GM12873 (cell line): ENCODE measurements around the gene ESRRB.
A peak's percentile ranks its signal among the peaks of the same experiment; 100 is the strongest.

Source experiments
- TF ChIP-seq, protein P1 (sequence below): IDR thresholded peaks from 2 replicates; pipeline ENCODE4 v1.5.1; 2012; ENCODE audit warnings: low read depth, mild to moderate bottlenecking, moderate library complexity, low read length, control low read depth; ENCODE audit not compliant: insufficient read depth; ENCODE audit errors: missing control alignments

ESRRB gene

DNA sequence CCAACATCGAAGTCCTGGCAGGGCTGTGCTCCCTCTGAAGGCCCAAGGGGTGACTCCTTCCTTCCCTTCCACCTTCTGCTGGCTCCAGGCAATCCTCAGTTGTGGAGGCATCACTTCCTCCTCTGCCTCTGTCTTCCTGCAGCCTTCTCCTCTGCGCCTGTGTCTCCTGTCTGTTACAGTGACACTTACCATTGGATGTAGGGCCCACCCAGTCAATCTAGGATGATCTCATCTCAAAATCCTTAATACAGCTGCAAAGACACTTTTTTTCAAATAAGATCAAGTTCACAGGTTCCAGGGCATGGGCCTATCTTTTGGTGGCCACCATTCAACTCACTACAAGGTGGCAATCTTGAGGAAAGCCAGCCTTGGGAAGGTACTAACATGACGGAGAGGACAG is 155.1 kb downstream of the ESRRB start:
- TF ChIP-seq, protein P1, sequence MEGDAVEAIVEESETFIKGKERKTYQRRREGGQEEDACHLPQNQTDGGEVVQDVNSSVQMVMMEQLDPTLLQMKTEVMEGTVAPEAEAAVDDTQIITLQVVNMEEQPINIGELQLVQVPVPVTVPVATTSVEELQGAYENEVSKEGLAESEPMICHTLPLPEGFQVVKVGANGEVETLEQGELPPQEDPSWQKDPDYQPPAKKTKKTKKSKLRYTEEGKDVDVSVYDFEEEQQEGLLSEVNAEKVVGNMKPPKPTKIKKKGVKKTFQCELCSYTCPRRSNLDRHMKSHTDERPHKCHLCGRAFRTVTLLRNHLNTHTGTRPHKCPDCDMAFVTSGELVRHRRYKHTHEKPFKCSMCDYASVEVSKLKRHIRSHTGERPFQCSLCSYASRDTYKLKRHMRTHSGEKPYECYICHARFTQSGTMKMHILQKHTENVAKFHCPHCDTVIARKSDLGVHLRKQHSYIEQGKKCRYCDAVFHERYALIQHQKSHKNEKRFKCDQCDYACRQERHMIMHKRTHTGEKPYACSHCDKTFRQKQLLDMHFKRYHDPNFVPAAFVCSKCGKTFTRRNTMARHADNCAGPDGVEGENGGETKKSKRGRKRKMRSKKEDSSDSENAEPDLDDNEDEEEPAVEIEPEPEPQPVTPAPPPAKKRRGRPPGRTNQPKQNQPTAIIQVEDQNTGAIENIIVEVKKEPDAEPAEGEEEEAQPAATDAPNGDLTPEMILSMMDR = no peak

DNA sequence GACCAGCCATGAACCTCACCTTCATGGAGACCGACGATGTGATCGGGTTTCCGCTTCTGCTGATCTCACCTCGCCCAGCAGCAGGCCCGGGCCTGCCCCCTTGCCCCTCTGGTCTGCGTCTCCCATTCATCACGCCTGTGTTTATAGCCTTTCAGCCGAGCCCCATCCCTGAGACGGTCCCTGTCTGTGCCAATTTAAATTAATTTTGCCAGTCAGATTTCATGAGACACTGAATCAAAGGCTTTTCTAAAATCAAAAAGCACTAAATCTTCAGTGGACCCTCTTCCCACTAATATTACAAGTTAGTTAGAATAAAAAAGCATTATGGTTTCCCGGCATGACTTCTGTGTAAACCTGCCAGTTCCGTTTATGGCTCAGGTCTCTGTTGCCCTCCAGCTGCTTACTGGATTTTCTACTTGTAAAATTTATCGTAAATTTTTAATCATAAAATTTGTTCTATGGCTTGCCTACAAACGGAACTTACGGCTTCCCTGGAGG is 155.9 kb downstream of the ESRRB start:
- TF ChIP-seq, protein P1 = no peak

DNA sequence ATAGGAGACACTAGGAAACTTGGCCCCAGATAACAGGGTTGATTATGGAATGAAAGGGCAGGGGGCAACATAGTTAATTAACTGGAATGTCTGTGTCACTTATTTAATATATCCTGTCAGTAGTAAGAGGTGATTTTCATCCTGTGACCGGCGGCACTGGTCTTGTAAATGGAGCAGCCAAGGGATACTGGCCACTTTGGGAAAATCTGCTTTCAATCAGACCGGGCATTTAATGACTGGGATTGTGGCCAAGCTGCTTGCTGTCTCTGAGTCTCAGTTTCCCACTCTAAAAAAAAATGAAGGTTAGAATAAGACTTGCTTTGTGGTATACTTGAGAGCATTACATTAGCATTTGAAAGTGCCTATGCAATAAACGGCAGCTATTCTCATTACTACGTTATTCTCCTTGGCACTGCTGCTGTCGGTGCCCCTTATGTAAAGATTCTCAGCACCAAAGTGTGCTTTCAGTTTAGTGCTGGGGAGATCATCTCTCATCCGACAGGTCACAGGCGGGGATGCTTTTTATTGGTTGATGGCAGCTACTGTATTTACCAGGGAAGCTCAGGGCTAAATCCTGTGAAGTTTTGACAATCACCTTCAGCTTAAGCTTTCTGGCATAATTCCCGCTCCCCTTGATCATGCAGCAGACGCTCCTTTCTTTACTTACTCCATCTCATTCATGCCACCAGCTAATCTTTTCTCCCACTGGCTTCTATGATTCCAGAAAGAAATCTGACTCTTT is 162.1 kb downstream of the ESRRB start:
- TF ChIP-seq, protein P1 = no peak

DNA sequence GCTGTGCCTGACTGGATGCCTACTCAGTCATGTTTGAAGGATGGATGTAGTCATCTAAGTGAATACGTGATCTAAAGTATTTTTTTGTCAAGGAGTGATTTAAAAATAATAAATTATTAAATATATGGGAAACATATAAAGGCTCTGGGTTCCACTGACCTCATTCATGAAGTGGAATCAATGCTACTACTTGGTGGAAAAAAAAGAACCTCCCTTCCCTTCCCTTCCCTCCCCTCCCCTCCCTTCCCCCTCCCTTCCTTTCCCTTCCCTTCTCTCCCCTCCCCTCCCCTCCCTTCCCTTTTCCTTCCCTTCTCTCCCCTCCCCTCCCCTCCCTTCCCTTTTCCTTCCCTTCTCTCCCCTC is 162.7 kb downstream of the ESRRB start:
- TF ChIP-seq, protein P1 = no peak

DNA sequence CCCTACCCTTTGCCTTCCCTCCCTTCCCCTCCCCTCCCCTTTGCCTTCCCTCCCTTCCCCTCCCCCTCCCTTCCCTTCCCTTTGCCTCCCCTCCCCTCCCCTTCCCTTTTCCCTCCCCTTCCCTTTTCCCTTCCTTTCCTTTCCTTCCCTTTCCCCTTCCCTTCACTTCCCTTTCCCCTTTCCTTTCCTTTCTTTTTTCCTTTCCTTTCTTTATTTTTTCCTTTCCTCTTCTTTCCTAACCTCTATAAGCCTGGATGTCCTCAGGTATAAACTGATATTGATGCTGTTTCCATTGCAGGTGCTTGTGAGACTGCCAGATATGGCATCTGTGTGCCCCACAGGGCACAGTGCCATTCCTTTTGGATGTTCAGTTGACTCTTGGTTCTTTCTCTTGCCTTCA is 163.2 kb downstream of the ESRRB start:
- TF ChIP-seq, protein P1 = no peak

DNA sequence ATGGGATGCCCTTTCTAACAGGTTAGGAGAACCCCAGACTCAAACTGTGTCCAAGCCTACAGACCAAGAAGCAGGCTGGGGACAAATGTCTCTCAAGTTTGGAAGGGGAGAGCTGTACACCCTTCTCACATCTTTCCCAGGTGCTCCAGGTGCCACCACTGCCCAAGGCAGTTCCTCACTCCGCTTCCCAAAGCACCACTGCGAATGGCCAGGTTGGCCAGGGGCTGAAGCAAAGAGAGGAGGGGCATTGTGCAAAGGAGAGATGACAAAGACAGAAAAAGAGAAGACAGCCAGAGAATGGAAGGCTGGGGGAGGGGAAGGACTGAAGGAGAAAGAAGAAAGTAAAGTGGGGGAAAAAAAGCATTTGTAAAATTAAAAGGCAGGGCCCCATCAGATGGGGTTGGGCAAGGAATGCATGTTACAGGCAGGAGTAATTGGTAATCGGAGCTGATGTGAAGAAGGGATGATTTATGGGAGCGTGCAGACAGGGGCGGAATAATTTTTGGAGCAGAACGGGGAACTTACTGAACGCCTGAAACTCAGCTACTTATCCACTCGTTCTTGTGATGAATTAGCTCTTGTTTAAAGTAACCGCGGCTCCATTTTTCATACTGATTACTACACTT is 165.8 kb downstream of the ESRRB start:
- TF ChIP-seq, protein P1 = no peak

DNA sequence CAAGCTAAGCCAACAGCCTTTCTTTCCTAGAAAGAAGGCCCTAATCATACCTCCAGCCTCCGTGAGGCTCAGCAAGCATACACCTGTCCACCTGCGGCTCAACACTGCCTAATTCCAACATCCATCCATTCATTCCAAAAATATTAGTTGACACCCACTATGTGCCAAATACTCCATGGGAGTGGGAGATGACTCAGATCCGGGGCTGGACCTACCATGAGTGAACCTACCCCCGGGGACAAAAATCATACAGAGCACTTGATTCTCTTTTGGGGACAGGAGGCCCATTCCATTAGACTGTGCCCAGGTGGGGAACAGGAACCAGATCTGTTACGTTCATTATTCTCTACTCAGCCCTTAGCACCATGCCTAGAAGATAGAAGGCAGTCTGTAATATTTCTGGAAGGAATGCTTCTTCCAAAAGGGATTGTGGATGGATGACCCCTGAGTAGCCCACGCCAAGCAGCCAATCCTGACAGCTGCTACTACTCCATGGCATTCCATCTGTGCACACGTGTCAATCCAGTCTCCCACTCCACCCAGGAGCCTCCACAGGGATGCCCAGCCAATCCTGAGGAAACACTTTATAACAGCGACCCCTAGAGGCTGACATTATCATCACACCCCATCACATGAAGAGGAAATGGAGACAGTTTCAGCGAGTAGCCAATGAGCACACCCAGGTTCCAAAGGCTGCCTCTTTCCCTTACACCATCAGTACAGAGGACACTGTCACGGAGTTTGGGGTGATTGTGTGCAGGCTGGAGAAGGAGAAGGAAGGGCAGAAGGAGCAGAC is 170.7 kb downstream of the ESRRB start:
- TF ChIP-seq, protein P1 = peak; percentile 78
